GM19043 (cell line): ENCODE measurements around the gene COPS9.

Experiments used
- ATAC-seq: cut with Tn5 transposase; IDR thresholded peaks from one replicate; pipeline ENCODE4 v1.9.1; 2021; ENCODE audit warnings: low read depth; ENCODE audit not compliant: unreplicated experiment

COPS9 gene

DNA sequence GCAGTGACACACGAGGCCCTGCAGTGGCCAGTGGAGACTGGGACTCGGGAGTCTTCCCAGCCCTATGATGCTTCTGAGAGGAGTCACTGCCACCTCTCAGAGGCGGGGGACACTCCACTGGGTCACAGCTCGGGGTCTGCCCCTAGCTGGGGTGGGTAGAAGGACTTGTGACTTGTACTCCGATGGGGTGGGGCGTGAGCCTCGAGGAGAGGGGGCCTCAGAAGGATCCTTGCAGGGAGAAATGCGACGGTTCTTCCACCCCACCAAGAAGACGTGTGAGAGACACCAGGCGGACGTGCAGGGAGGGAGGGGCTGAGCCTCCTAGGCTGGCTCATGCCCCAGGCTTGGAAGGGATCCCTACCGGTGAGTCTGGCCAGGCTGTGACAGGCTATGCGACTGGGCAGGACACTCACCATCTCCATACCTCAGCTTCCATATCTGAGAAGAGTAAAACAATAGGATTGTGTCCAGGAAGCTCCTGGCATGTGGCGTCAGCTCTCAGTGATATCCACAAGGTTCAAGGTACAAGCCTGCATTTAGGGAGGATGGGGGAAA is 15.4 kb upstream of the COPS9 start:
- no peak for ATAC-seq

DNA sequence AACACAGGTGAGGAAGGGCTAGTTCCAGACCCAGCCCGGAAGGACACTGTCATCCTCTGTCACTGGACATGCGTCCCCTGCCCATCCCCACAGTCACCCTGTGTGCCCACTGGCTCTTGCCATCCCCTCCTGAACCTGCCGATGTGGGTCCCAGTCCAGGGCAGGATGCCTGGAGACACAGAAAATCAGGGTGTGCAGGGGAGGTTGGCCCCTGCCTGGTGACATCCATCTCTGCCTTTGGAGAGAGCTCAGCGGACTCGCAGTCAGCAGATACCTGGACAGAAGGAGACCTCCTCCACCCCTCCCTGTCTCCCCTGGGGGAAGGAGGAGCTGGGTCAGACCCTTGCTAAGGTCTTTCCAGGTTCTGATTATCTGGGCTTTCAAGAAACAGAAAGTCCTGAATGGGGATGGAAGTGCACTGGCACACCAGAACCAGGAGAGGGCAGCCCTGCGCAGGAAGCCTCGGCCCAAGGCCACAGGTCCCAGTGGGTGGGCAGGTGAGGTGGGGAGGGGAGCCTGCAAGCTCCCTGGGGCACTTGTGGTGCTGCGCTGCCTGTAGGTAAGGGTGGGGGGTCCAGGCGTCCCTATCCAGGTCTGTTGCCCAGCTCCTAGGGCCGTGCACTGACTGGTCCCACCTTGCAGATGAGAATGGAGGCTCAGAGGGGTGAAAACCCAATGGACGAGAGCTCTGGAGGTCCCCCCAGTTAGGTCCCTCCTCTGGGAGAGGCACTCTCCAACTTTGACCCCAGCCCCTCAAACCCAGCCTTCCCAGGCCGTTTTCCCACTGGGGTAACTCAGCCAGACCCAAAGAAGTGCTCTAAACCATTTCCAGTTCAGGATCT is 14.1 kb upstream of the COPS9 start:
- ATAC-seq, result no peak

- no peak for ATAC-seq
Measured at GRCh38 chr2:240147911-240148587, 11.9 kb upstream of the COPS9 start.

DNA sequence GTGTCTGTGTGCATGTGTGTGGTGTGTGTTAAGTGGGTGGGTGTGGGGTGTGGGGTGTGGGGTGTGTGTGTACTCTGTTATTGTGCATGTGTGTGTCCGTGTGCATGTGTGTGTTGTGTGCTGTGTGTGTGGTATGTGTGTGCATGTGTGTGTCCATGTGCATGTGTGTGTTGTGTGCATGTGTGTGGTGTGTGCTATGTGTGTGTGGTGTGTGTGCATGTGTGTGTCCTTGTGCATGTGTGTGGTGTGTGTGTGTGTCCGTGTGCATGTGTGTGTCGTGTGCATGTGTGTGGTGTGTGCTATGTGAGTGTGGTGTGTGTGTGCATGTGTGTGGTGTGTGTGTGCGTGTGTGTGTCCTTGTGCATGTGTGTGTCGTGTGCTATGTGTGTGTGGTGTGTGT is 11.3 kb upstream of the COPS9 start:
- no peak for ATAC-seq

DNA sequence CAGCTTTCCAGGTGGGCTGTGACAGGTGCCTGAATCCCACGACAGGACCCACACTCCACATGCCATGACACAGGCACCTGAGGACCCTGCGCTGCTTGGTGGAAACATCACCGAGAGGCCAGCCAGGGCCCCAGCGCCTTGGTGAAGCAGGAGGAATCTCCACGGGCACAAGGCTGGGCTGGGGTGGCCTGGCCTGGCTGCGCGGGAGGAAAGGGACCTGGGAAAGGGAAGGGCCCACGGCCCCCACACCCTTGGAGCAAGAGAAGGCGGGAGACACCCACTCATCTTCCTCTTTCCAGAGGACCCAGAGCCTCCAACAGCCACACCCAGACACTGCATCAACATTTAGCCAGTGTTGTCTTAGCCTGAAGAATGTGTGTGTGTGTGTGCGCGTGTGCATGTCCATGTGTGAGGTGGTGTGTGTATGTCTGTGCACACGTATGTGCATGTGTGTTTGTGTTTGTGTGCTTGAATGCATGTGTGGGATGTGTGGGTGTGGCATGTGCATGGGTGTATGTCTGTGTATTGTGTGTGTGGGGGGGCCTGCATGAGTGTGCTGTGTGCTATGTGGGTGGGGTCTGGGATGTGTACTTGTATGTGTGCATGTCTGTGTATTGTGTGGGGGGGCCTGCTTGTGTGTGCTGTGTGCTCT is 10.6 kb upstream of the COPS9 start:
- no peak for ATAC-seq

GRCh38 chr2:240146141-240146561 is 10.0 kb upstream of the COPS9 start:
- ATAC-seq, result no peak

- ATAC-seq, result no peak
Measured at GRCh38 chr2:240145461-240145860, 9.4 kb upstream of the COPS9 start.

- no peak for ATAC-seq
Measured at GRCh38 chr2:240144649-240145261, 8.7 kb upstream of the COPS9 start.

- ATAC-seq, result no peak
Measured at GRCh38 chr2:240143801-240144648, 7.9 kb upstream of the COPS9 start.

DNA sequence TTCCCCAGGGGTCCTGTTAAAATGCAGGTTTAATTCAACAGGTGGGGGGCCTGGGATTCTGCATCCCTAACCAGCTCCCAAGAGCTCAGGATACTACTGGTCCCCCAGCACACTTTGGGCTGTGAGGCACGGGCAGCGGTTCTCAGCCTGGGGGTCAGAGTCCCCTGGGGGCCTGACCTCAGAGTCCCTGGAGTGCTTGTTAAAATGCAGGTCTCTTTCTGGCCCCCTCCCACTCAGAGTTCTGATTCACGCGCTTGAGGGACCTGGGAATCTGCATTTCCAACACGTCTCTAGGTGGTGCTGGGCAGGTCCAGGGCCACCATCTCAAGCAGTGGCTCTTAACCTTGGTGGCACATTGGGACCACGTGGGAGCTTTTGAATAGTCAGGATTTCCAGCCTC is 7.2 kb upstream of the COPS9 start:
- ATAC-seq, result no peak

DNA sequence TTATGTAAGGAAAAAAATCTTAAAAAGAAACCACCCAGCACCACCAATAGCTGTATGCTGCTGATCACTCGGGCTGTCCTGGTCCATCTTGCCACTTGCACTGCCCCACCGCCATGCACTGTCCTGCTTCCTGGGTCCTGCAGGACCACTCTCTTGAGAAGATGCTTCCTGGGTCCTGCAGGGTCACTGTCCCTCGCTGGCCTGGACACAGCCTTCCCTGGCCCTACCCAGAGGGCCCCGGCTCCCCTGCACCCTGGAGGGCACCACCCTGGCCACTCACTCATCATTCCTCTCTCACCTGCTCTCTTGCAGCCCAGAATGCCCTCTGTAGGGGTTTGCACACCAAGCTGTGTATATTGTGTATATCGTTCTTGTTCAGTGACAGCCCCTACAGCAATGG is 6.8 kb upstream of the COPS9 start:
- ATAC-seq, result no peak

- no peak for ATAC-seq
Measured at GRCh38 chr2:240142256-240142775, 6.2 kb upstream of the COPS9 start.

DNA sequence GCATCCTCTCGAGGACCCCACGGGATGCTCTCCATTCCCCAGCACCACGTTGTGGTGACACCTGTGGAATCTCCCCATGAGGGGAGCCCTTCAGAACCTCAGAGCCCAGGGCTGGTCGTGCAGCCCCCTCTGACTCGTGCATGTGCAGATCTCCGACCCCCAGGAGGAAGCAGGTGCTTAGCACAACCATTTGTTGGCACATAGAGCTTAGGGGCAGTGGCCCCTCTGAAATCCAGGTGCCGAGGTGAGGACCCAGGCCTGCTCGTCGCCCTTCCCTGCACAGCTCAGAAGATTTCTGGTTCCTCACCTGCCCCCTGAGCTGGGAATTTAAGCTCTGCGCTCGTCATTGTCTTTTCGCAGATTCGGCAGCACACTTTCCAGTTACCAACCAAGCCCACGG is 5.6 kb upstream of the COPS9 start:
- ATAC-seq, result no peak

GRCh38 chr2:240140920-240141319 is 4.8 kb upstream of the COPS9 start:
- ATAC-seq, result no peak

- ATAC-seq, result no peak
Measured at GRCh38 chr2:240140511-240140910, 4.4 kb upstream of the COPS9 start, which contains the start of gene OTOS. TSS of gene OTOS (minus strand) at chr2:240140658. CDS start at chr2:240140326, 332 bp downstream.

DNA sequence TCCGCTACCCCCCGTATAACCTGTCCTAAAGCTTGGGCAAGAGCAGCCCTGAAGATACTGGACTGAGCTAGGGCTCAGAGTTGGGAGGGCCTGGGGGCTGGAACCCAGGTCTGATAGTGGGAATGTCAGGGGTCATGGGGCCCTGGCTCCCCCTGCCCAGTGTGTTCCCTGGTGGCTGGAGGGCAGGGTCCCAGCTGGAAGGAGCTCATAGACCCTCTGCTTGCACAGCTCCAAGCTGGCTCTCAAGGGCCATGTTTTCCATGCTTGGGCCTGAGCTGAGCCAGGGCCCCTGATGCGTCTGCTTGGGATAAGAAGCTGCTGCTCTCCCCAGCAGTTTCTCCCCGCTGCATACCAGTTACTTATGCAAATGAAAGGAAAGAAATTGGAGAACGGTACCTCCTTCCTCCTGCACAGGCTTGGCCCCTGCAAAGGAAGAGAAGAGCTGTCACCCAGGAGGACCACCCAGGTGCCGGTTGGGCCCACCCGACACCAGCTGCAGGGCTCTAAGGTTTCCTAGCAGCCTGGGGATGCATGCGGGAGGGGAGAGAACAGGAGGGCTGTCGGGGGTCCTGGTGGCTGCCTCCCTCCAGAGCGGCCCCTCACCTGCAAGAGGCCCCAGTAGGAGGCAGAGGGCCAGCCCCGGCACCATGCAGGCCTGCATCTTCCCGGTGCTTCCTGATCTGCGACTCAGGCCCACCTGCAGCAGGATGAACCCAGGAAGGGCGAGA is 3.7 kb upstream of the COPS9 start:
- no peak for ATAC-seq

DNA sequence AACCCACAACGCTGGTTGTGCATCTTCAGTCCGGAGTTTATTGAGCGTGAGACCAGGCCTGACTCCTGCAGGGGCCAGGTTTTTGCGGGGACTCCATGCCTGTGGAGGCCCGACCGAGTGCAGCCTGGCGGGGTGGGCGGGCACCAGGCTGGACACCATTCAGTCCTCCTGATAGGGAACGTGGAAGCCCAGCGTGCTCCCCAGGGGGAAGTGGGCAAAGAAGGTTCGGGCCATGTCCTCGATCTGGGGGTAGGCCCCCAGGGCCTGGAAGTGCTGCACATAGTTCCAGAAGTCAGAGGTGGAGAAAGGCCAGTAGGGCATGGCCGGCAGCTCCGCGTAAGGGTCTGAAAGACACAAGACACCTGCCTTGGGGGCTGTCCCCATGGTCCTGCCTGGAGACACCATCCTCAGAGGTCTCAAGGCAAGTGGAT is 2.9 kb upstream of the COPS9 start:
- no peak for ATAC-seq

- no peak for ATAC-seq
Measured at GRCh38 chr2:240138254-240138984, 2.3 kb upstream of the COPS9 start.
